Body of pancreas (tissue), 4 donors: ENCODE measurements around the gene ZNF532. TPM values are rescaled to one million over a fixed set of nuclear protein-coding genes. Genes with fewer than 3 reads are reported as not detected.

Experiments used
- ATAC-seq: fragments of 150-250 bp; one replicate; pipeline ENCODE4 v1.9.1; 2016
- DNase-seq, 4 donors: peaks; one replicate each; pipeline ENCODE4 v3.0.0-alpha.2; 2019
- H3K27ac ChIP-seq, 4 donors: fragments of 200-600 bp; sonication (generic); 1 replicate in 3 of 4; 2 replicates in 1 of 4; pipeline versions ENCODE4 v1.5.1 to v1.6.1; 2016 to 2019; ENCODE audit warnings: mild to moderate bottlenecking in 1 of 4, mixed read lengths in 1 of 4, moderate library complexity in 1 of 4
- H3K27me3 ChIP-seq, 2 donors: fragments of 200-600 bp; sonication (generic); one replicate each; pipeline ENCODE4 v1.6.0; 2016; ENCODE audit warnings: mild to moderate bottlenecking in 1 of 2
- H3K36me3 ChIP-seq, 2 donors: fragments of 200-600 bp; sonication (generic); replicated peaks in 1 of 2; 2 replicates each; pipeline ENCODE4 v1.5.1; 2016; ENCODE audit warnings: low read depth in 2 of 2; ENCODE audit not compliant: insufficient read depth in 1 of 2
- H3K4me1 ChIP-seq: fragments of 200-600 bp; sonication (generic); one replicate; pipeline ENCODE4 v1.6.0; 2016
- H3K4me3 ChIP-seq, 2 donors: fragments of 200-600 bp; sonication (generic); 1 replicate in 1 of 2; 2 replicates in 1 of 2; pipeline ENCODE4 v1.5.1; 2016 to 2019
- H3K9me3 ChIP-seq, 3 donors: fragments of 200-600 bp; sonication (generic); 1 replicate in 2 of 3; 2 replicates in 1 of 3; pipeline ENCODE4 v1.5.1; 2016
- POLR2A ChIP-seq, 3 donors: fragments of 450-650 bp; IDR thresholded peaks; one replicate each; pipeline ENCODE4 v1.6.1; 2016; ENCODE audit warnings: antibody characterized with exemption in 3 of 3, mild to moderate bottlenecking in 2 of 3
- WGBS, 2 donors: methylation state at CpG; one replicate each; pipeline ENCODE4 v1.1.5; 2017; 5-methylcytosine and 5-hydroxymethylcytosine counted together
- intact Hi-C: fragments of 100-400 bp; cut with DNase I; formaldehyde crosslinking; loops from one replicate; pipeline ENCODE4 v1.15.1; 2023
- total RNA-seq, 2 donors: library from RNA; depleted of rRNA; stranded (reverse); fragments of >200 nt; gene quantifications; one replicate each; pipeline ENCODE4 v1.1.0, GENCODE V29; 2016
- TF ChIP-seq, protein P1 (sequence below), 7 experiments: fragments of 450-650 bp in 4 of 7; fragments of 200-600 bp in 3 of 7; sonication (generic) in 3 of 7; IDR thresholded peaks; one replicate each; pipeline ENCODE4 v1.5.1; 2016 to 2019; ENCODE audit warnings: antibody characterized with exemption in 7 of 7

The ZNF532 gene
- total RNA-seq, 2 donors from 2014 or later: 12.2 to 52.1 TPM

DNA sequence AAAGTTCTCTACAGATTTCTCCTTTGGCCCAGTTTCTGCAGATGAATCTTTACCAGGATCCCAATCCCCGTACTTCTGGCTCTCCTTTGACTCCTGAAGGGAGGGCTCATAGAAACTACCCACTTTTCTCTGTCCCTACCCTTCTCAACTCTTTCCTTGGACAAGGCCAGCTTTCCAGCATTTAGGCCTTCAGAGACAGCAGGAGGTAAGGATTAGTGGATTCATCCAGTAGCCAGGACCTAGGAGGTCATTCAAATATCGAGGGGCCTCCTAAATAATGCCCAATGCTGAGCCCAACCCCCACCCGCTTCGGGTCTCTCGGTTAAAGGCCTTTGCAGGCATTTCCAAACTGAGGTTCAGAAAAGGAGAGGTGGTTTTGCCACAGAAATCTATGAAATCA, 4.8 kb upstream of the ZNF532 start:
- ATAC-seq (no peak), DNase-seq (no peak)
- no peaks in the 10 kb centered on the region for H3K27me3 ChIP-seq
- no peaks in the 10 kb centered on the region for H3K36me3 ChIP-seq
- intact Hi-C loops: no loop called here
- H3K27ac ChIP-seq: no peak overlapping the region
- peaks cover 14% of the 10 kb centered on the region for H3K4me1 ChIP-seq
- H3K4me3 ChIP-seq: no peak overlapping the region
- H3K9me3 ChIP-seq: no peaks in the 10 kb centered on the region
- TF ChIP-seq POLR2A (IDR thresholded peaks at IDR 0.05): no peak
- TF ChIP-seq, protein P1, sequence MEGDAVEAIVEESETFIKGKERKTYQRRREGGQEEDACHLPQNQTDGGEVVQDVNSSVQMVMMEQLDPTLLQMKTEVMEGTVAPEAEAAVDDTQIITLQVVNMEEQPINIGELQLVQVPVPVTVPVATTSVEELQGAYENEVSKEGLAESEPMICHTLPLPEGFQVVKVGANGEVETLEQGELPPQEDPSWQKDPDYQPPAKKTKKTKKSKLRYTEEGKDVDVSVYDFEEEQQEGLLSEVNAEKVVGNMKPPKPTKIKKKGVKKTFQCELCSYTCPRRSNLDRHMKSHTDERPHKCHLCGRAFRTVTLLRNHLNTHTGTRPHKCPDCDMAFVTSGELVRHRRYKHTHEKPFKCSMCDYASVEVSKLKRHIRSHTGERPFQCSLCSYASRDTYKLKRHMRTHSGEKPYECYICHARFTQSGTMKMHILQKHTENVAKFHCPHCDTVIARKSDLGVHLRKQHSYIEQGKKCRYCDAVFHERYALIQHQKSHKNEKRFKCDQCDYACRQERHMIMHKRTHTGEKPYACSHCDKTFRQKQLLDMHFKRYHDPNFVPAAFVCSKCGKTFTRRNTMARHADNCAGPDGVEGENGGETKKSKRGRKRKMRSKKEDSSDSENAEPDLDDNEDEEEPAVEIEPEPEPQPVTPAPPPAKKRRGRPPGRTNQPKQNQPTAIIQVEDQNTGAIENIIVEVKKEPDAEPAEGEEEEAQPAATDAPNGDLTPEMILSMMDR (IDR thresholded peaks at IDR 0.05): no peak
- 62 to 67% methylated on average over 5 of the region's 5 CpGs for WGBS, 2 donors

DNA sequence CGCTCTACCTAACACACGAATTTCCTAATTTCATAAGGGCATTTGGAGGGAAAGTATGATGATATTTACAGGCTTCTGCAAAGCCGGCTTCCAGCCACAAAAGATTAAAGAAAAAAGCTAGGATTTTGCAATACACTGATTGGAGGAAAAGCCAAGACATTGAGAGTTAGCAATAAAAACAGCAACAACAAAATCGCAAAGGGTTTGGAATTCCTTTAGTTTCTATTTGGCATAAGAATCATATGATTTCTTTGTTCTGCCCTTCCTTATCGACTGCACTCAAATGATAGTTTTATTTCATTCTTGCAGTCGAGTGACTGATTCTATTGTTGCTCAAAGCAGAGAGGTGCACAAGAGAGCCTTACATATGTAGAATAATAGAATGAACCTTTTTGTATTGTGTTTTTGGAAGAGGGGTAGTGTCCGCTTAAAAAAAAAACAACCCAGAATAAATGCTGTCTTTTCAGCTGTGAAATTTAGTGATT, 3.9 kb upstream of the ZNF532 start:
- TF ChIP-seq POLR2A (IDR thresholded peaks at IDR 0.05): no peak
- TF ChIP-seq, protein P1 (IDR thresholded peaks at IDR 0.05): no peak
- WGBS, 2 donors: 48 to 52% methylated on average over 7 of the region's 7 CpGs
- no peak for ATAC-seq
- intact Hi-C loops: no loop called here
- Histone ChIP-seq H3K9me3 (no peaks in the 10 kb centered on the region), H3K27ac (peak overlapping the region in 2 of 4 donors; percentile 24 to 26), H3K27me3 (no peaks in the 10 kb centered on the region), H3K4me3 (no peak overlapping the region), H3K4me1 (peaks cover 14% of the 10 kb centered on the region), H3K36me3 (no peaks in the 10 kb centered on the region)
- no peak for DNase-seq

DNA sequence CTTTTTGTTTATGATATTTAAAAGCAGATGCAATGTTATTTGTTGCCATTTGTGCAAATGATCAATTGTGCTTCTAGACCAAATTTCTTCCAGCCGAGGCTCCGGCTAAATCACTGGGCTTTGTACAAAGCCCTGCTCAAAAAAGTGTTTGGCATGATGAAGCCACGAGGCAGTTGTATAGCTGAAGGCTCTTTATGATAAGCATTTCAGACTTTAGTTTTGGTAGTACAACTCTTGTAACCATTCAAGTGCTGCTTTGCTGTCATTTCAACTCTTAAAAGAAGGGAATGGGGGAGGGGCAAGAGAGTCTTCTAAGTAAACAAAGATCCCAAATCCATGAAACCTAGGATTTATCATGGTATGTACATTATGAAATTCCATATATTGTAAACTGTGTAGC, 3.3 kb upstream of the ZNF532 start:
- peaks cover 14% of the 10 kb centered on the region for H3K4me1 ChIP-seq
- ATAC-seq (no peak), DNase-seq (no peak)
- no peaks in the 10 kb centered on the region for H3K27me3 ChIP-seq
- no peak overlapping the region for H3K4me3 ChIP-seq
- no peaks in the 10 kb centered on the region for H3K9me3 ChIP-seq
- H3K27ac ChIP-seq: no peak overlapping the region
- 88 to 94% methylated on average over 3 of the region's 3 CpGs for WGBS, 2 donors
- intact Hi-C loops: no loop called here
- TF ChIP-seq, protein P1 (IDR thresholded peaks at IDR 0.05): no peak
- TF ChIP-seq POLR2A (IDR thresholded peaks at IDR 0.05): no peak
- no peaks in the 10 kb centered on the region for H3K36me3 ChIP-seq

DNA sequence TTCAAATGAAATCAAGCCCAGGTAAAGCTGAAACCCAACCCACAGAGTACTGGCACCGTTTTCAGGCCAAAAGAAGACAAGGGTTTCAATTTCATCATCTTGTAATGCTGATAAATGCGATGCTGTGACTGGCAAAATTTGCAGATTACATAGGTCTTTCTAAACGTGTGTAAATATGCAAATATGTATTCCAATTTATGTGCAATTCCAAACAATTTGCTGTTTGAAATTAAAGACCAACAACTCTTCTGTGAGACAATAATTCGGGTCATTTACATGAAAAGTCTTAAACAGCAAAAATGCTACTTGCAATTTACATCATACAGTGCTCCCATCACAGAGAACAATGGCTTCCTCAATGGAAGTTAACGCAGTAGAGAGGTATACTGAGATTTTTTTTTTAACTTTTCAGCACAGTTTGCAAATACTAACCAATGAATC, 2.8 kb upstream of the ZNF532 start:
- H3K27me3 ChIP-seq: no peaks in the 10 kb centered on the region
- no peaks in the 10 kb centered on the region for H3K9me3 ChIP-seq
- intact Hi-C loops: no loop called here
- no peaks in the 10 kb centered on the region for H3K36me3 ChIP-seq
- no peak for DNase-seq
- ATAC-seq: no peak
- peaks cover 14% of the 10 kb centered on the region for H3K4me1 ChIP-seq
- WGBS, 2 donors: 81 to 83% methylated on average over 5 of the region's 5 CpGs
- no peak for TF ChIP-seq POLR2A (IDR thresholded peaks at IDR 0.05)
- TF ChIP-seq, protein P1 (IDR thresholded peaks at IDR 0.05): no peak
- H3K27ac ChIP-seq: no peak overlapping the region
- H3K4me3 ChIP-seq: no peak overlapping the region

DNA sequence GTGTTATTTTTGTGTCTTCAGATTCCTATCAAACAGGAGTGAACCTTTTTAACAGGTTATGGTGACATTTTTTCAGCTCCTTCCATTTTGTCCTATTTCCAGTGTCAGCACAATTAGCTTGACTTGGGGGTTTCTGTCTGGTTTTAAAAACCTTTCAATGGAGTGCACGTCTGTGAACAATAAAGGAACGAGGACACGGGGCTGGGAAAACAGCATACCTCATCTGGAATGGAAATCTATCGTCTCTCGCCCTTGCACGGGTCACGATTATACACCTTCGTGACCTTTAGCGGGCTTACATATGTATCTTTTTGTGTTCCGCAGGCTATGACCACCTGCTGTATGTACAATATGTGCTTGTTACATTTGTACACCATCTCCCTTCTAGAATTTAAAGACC, 2.3 kb upstream of the ZNF532 start:
- Histone ChIP-seq H3K27ac (no peak overlapping the region), H3K36me3 (no peaks in the 10 kb centered on the region), H3K9me3 (no peaks in the 10 kb centered on the region), H3K27me3 (no peaks in the 10 kb centered on the region), H3K4me1 (peaks cover 14% of the 10 kb centered on the region), H3K4me3 (no peak overlapping the region)
- ATAC-seq (no peak), DNase-seq (no peak)
- intact Hi-C loops: no loop called here
- no peak for TF ChIP-seq POLR2A (IDR thresholded peaks at IDR 0.05)
- TF ChIP-seq, protein P1 (IDR thresholded peaks at IDR 0.05): no peak
- 96 to 97% methylated on average over 10 of the region's 10 CpGs for whole genome bisulfite sequencing, 2 donors
